Endothelial cell of umbilical vein (primary cell): ENCODE data around the gene SLC6A6. TPM values are rescaled to one million over a fixed set of nuclear protein-coding genes. Genes with fewer than 3 reads are reported as not detected.

Experiments used
- BruUV-seq: library from RNA; stranded (reverse); fragments of 400-500 nt; replicated peaks from 2 replicates; lab custom pipeline; 2021; lab: Mats Ljungman, UMichigan
- CTCF ChIA-PET: fragments of 300-600, 350-600 bp; sonication (Branson Sonifier 250); formaldehyde crosslinking; loops from one replicate; lab custom pipeline; 2021; ENCODE audit warnings: antibody characterized with exemption, inconsistent platforms; lab: Charles Lee
- POLR2A ChIA-PET: fragments of 300-600, 350-600 bp; sonication (Branson Sonifier 250); formaldehyde crosslinking; loops from one replicate; lab custom pipeline; 2021; ENCODE audit warnings: antibody characterized with exemption, inconsistent platforms; lab: Charles Lee
- DNase-seq: peaks from one replicate; pipeline ENCODE4 v3.0.0-alpha.2; 2011; ENCODE audit warnings: low read depth, low spot score
- FAIRE-seq: peaks from 2 replicates; lab custom pipeline; 2011; peaks lifted over from hg19 to GRCh38; lab: Jason Lieb, UNC
- H2AFZ ChIP-seq: 2 replicates; pipeline ENCODE4 v1.6.0; 2012; ENCODE audit warnings: low read depth, low read length, control low read depth, inconsistent platforms
- H3K27ac ChIP-seq: 2 replicates; pipeline ENCODE4 v1.5.1; 2011; ENCODE audit warnings: low read depth, mild to moderate bottlenecking, control low read depth, low read length, moderate library complexity; ENCODE audit not compliant: insufficient read depth
- H3K27me3 ChIP-seq, 2 experiments: 2 replicates each; pipeline versions ENCODE4 v1.6.0 to v1.6.1; 2011; ENCODE audit warnings: low read length in 2 of 2, mixed read lengths in 1 of 2; ENCODE audit not compliant: control insufficient read depth in 2 of 2, insufficient read depth in 2 of 2
- H3K36me3 ChIP-seq, 2 experiments: 2 replicates in 1 of 2; 3 replicates in 1 of 2; pipeline ENCODE4 v1.5.1; 2011; ENCODE audit warnings: low read length in 2 of 2, mild to moderate bottlenecking in 1 of 2, moderate library complexity in 1 of 2; ENCODE audit not compliant: control insufficient read depth in 2 of 2, insufficient read depth in 2 of 2; ENCODE audit errors: extremely low read depth in 1 of 2
- H3K4me1 ChIP-seq: 3 replicates; pipeline ENCODE4 v1.5.1; 2011; ENCODE audit warnings: mild to moderate bottlenecking, low read length; ENCODE audit not compliant: control insufficient read depth, insufficient read depth; ENCODE audit errors: extremely low read depth
- H3K4me2 ChIP-seq: 2 replicates; pipeline ENCODE4 v1.6.1; 2011; ENCODE audit warnings: low read length, control low read depth, mixed read lengths; ENCODE audit not compliant: insufficient read depth
- H3K4me3 ChIP-seq, 3 experiments: fragments of 200-600 bp in 1 of 3; sonication (generic), shearing (Covaris generic) in 1 of 3; replicated peaks in 1 of 3; 2 replicates each; pipeline ENCODE4 v1.5.1; 2011 to 2016; ENCODE audit warnings: control low read depth in 3 of 3, low read length in 3 of 3, mild to moderate bottlenecking in 2 of 3, inconsistent platforms in 1 of 3, low read depth in 1 of 3, moderate library complexity in 1 of 3; ENCODE audit not compliant: insufficient read depth in 1 of 3
- H3K79me2 ChIP-seq: 2 replicates; pipeline ENCODE4 v1.6.0; 2012; ENCODE audit warnings: low read length, inconsistent platforms; ENCODE audit not compliant: control insufficient read depth, insufficient read depth
- H3K9ac ChIP-seq: replicated peaks from 2 replicates; pipeline ENCODE3; 2011; ENCODE audit warnings: low read length, control low read depth; ENCODE audit not compliant: insufficient read depth; ENCODE audit errors: extremely low read depth
- H3K9me1 ChIP-seq: replicated peaks from 3 replicates; pipeline ENCODE4 v1.6.0; 2011; ENCODE audit warnings: mild to moderate bottlenecking, low read length; ENCODE audit not compliant: control insufficient read depth, insufficient read depth; ENCODE audit errors: extremely low read depth
- H3K9me3 ChIP-seq: replicated peaks from 2 replicates; pipeline ENCODE4 v1.5.1; 2012; ENCODE audit warnings: low read length, inconsistent platforms; ENCODE audit not compliant: control insufficient read depth, insufficient read depth
- H4K20me1 ChIP-seq: replicated peaks from 2 replicates; pipeline ENCODE3; 2011; ENCODE audit warnings: mild to moderate bottlenecking, low read length; ENCODE audit not compliant: control insufficient read depth, insufficient read depth; ENCODE audit errors: extremely low read depth
- CTCF ChIP-seq, 2 donors: IDR thresholded peaks; 1 replicate in 1 of 2; 2 replicates in 1 of 2; pipeline ENCODE4 v1.5.1; 2011; ENCODE audit warnings: low read length in 2 of 2, mild to moderate bottlenecking in 2 of 2, moderate library complexity in 2 of 2, control low read depth in 1 of 2, inconsistent platforms in 1 of 2, low read depth in 1 of 2; ENCODE audit not compliant: insufficient read depth in 1 of 2; ENCODE audit errors: extremely low read depth in 1 of 2
- EZH2 ChIP-seq: IDR thresholded peaks from 2 replicates; pipeline ENCODE4 v1.6.1; 2012; ENCODE audit warnings: borderline replicate concordance, low read depth, mild to moderate bottlenecking, moderate library complexity, low read length, inconsistent platforms; ENCODE audit not compliant: severe bottlenecking
- FOS ChIP-seq: IDR thresholded peaks from 2 replicates; pipeline ENCODE4 v1.6.1; 2011; ENCODE audit warnings: mild to moderate bottlenecking, low read length, moderate library complexity, borderline replicate concordance; ENCODE audit not compliant: insufficient read depth
- GATA2 ChIP-seq: IDR thresholded peaks from 2 replicates; pipeline ENCODE4 v1.7.0; 2011; ENCODE audit warnings: low read depth, mild to moderate bottlenecking, moderate library complexity, mixed read lengths, low read length; ENCODE audit not compliant: insufficient read length, insufficient read depth
- JUN ChIP-seq: IDR thresholded peaks from 2 replicates; pipeline ENCODE4 v1.6.1; 2011; ENCODE audit warnings: borderline replicate concordance, low read depth; ENCODE audit not compliant: insufficient read length, insufficient read depth
- MYC ChIP-seq: IDR thresholded peaks from one replicate; pipeline ENCODE4 v1.6.1; 2011; ENCODE audit warnings: mild to moderate bottlenecking, low read depth, low read length
- POLR2A ChIP-seq: IDR thresholded peaks from 2 replicates; pipeline ENCODE4 v1.6.1; 2012; ENCODE audit warnings: low read depth, mild to moderate bottlenecking, control low read depth, low read length
- POLR2AphosphoS5 ChIP-seq: IDR thresholded peaks from 2 replicates; pipeline ENCODE4 v1.6.1; 2012; ENCODE audit warnings: low read depth, mild to moderate bottlenecking, control low read depth, low read length, moderate library complexity; ENCODE audit not compliant: insufficient read depth
- dilution Hi-C: fragments of 300-500 bp; cut with MboI; formaldehyde crosslinking; loops from one replicate; pipeline ENCODE4 v1.15.0; 2019; ENCODE audit warnings: low sequenced_read_pairs; ENCODE audit not compliant: extremely low pct_ligation_motif_present
- intact Hi-C: fragments of 100-400 bp; cut with micrococcal nuclease; formaldehyde crosslinking; loops from one replicate; pipeline ENCODE4 v1.10.0; 2022
- polyA plus RNA-seq, 4 experiments: library from polyadenylated mRNA; depleted of rRNA in 3 of 4; stranded (reverse) in 3 of 4; unstranded in 1 of 4; fragments of >200 nt; gene quantifications; 2 replicates each; pipeline versions ENCODE4 v1.2.1 to v1.2.3, GENCODE V29; 2011 to 2012; ENCODE audit warnings: missing spikeins in 1 of 4
- total RNA-seq: library from RNA; stranded (reverse); gene quantifications from 2 replicates; pipeline ENCODE4 v1.2.3, GENCODE V29; 2021
- TF ChIP-seq, protein P1 (sequence below): IDR thresholded peaks from 2 replicates; pipeline ENCODE4 v1.6.1; 2011; ENCODE audit not compliant: insufficient read depth, insufficient read length

The SLC6A6 gene
- total and polyA plus RNA-seq, 2 donors (not counting 3 experiments of a cell fraction or from before 2014, with no cell fraction given) = 25.7 to 38.0 TPM

GRCh38 chr3:14363379-14363778, 39.0 kb upstream of the SLC6A6 start:
- Histone ChIP-seq H2AFZ (no peak overlapping the region), H3K9ac (no peak overlapping the region), H3K27me3 (peaks cover 0 to 3% of the 10 kb centered on the region in 2 experiments), H3K36me3 (no peaks in the 10 kb centered on the region), H3K4me1 (no peaks in the 10 kb centered on the region), H3K27ac (no peak overlapping the region), H3K9me1 (no peaks in the 10 kb centered on the region), H3K79me2 (no peaks in the 10 kb centered on the region), H3K9me3 (no peaks in the 10 kb centered on the region), H3K4me2 (no peak overlapping the region), H3K4me3 (no peak overlapping the region), H4K20me1 (no peaks in the 10 kb centered on the region)
- BruUV-seq = no TSS peak
- dilution Hi-C loops (no loop called here), intact Hi-C loops (no loop called here)
- ChIA-PET POLR2A (no interaction called here), CTCF (interaction anchor here (1.3 to 2.1 kb wide), 2 partner anchors 24 to 112 kb away, joined by 3 to 5 read pairs; no protein-coding TSS in a partner anchor)
- DNase-seq = no peak
- TF ChIP-seq POLR2AphosphoS5 (no peak), MYC (no peak), FOS (no peak), CTCF (IDR thresholded peaks at IDR 0.05; ENCODE audit: extremely low read depth in 1 of 2, insufficient read depth in 1 of 2, low read depth in 1 of 2, low read length in 2 of 2) (no peak), EZH2 (no peak), POLR2A (no peak), GATA2 (no peak), JUN (no peak)
- TF ChIP-seq, protein P1, sequence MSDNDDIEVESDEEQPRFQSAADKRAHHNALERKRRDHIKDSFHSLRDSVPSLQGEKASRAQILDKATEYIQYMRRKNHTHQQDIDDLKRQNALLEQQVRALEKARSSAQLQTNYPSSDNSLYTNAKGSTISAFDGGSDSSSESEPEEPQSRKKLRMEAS = no peak
- FAIRE-seq = no peak
